HG03175 (cell line): ENCODE measurements around the gene KIFC3.
"Not testable (repeated sequence)": the region's sequence is repeated elsewhere in the genome, so short reads cannot be mapped to it uniquely, and the experiment has no call there.

Experiments
- ATAC-seq: cut with Tn5 transposase; IDR thresholded peaks from one replicate; pipeline ENCODE4 v1.9.1; 2021; ENCODE audit warnings: mild to moderate bottlenecking, moderate library complexity; ENCODE audit not compliant: unreplicated experiment

KIFC3 gene

GRCh38 chr16:57755726-57756423 is 46.4 kb downstream of the KIFC3 start:
- no peak for ATAC-seq

GRCh38 chr16:57755061-57755684 is 47.1 kb downstream of the KIFC3 start:
- ATAC-seq: no peak

- no peak for ATAC-seq
Measured at GRCh38 chr16:57754354-57755060, 47.8 kb downstream of the KIFC3 start.

DNA sequence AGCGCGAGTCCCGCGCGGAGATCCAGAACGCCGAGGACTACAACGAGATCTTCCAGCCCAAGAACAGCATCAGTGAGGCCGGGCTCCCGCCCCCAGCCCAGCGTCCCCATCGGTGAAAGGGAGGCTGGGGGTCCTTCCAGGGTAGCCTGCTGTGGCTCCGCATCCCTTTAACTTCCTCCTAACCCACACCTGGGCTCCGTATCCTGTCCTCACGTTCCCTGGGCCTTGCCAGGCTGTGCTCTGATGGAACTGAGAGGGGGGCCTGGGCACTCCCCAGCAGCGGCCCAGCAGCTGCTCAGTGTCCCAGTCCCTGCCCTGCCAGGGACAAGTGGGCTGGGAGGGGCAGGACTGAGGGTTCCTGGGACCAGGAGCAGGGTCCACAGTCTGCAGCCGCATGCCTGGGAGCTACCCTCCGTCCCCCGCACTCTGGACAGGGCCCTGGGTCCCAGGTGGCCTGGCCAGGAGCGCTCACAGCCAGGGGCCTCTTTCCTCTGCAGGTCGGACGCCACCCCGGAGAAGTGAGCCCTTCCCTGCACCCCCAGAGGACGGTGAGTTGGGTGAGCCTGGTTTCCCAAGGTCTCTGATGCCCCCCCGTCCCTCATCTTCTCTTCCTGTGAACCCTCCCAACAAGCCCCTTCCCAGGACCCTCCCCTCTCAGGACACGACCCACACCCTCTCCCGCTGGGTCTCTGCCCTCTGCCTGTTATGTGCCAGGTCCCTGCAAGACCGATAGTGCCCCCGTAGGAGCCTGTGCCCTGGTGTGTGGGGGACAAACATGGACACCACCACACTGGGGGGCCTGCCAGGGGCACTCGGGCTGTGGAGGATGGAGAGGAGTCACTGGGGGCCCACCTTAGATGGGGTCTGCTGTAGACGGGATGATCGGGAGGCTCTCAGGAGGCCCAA is 48.6 kb downstream of the KIFC3 start:
- ATAC-seq: no peak

GRCh38 chr16:57752581-57753447 is 49.5 kb downstream of the KIFC3 start:
- no peak for ATAC-seq

DNA sequence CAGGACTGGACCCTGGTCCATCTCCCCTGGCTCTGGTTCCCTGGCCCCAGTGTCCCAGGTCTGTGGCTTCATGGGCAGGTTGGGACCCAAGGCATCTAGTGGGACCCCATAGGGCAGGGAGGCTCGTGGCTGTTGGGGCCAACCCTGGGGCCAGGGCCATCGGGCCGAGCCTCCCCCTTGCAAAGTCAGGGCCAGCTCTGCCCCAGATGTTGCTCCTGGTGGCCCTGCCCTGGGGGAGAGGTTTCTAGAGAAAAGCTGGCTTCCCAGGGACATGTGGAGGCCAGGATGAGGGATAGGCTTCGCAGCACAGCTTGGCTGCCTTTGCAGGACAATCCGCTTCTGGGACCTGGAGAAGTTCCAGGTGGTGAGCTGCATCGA is 50.1 kb downstream of the KIFC3 start:
- no peak for ATAC-seq

DNA sequence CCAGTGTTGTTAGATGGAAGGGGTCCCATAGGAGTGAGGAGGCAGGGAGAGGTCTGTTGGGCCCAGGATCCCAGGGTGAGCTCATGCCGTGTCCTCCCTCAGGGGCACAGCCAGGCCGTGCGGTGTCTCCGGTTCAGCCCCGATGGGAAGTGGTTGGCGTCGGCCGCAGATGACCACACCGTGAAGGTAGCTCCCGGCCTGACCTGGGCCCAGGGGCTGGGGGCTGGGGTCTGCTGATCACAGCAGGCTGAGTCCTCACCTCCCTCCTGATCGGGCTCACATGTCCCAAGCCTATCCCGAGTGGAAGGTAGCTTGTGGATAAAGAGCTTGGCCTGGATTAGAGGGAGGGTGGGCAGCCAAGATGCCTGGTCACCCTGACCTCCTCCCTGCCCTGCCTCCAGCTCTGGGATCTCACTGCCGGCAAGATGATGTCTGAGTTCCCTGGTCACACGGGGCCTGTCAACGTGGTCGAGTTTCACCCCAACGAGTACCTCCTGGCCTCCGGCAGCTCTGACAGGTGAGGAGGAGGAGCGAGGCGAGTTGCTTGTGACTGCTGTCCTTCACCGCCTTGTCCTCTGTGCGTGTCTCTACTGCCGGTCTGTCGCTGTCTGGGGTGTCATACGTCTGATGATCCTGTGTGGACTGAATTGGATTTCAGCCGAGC is 50.6 kb downstream of the KIFC3 start:
- ATAC-seq: no peak

DNA sequence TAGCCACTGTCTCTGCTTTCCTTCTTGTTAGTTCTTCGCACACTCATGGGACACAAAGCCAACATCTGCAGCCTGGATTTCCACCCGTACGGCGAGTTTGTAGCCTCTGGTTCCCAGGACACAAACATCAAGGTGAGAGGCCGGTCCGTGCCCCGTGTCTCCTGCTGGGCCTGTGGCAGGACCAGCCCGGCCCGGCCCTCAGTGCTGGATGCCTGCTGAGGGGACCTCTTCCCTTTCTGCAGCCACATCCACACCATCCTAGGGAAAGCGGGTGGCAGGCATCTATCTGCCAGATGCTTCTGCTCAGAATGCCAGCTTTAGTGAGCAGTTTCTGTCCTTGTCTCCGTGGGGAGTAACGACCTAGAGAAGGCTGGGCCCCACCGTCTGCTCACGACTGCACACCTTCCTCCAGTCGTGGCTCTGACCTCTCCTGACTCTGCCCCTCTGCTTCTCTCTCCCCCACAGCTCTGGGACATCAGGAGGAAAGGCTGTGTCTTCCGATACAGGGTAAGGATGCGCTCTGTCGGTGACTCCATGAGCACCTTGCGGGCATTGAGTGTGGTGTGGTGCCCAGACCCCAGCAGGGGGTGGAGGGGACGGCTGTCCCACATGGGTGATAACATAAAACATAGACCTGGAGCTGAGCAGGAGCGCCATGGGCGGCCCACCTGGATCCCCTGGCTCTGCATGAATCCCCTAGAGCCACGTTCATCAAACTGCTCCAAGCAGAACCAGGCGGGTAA is 51.3 kb downstream of the KIFC3 start:
- no peak for ATAC-seq

- no peak for ATAC-seq
Measured at GRCh38 chr16:57749856-57750452, 52.3 kb downstream of the KIFC3 start.

- no peak for ATAC-seq
Measured at GRCh38 chr16:57749101-57749692, 53.1 kb downstream of the KIFC3 start.

DNA sequence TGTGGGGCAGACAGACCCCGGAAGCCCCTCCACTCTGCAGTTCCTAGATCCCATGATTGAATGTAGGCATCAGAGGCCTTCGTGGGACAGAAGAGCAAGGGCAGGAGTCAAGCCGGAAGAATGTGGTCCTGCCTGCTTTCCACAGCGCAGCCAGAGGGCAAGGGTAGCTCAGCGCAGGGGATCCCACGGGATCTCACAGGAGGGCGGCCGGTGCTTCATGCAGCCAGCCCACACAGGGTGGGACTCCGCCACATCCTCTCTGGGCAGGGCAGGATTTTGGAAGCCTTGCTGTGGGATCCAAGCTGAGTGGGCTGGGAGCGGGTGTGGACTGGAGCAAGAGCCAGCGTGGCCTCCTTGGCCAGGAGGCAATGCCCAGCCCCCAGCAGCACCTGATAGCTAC is 53.7 kb downstream of the KIFC3 start:
- no peak for ATAC-seq

- ATAC-seq: no peak
Measured at GRCh38 chr16:57747996-57748395, 54.3 kb downstream of the KIFC3 start.

- ATAC-seq: no peak
Measured at GRCh38 chr16:57747496-57747895, 54.8 kb downstream of the KIFC3 start.

DNA sequence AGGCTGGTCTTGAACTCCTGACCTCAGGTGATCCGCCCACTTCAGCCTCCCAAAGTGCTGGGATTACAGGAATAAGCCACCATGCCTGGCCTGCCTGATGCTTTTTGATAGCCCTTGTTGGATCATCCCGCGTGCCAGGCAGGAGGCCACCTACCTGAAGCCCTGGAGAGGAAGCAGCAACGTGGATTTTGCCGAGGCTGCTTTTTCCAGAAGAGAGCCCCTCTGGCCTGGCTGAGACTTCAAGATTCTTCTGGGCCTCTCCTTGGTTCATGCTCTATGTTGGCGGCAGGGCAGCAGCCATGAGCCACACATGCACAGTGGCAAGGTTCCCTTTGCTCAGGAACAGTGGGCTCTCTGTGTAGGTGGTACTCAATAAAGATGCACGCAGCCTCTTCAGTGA is 55.2 kb downstream of the KIFC3 start:
- ATAC-seq: no peak

DNA sequence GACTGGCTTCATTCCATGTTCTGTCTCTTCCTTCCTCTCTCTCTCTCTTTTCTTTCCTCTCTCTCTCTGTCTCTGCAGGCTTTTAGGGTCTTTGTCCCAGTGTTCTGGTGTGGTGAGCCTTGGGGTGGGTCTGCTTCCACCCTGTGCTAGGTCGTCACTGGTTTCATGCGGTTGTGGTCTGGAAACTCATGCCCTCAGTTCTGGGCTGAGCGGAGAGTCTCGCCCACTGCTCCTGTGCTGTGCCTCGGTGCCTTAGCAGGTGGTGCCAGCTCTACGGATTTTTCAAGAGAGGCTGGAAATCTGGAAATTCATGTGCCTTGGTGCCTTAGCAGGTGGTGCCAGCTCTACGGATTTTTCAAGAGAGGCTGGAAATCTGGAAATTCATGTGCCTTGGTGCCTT is 56.0 kb downstream of the KIFC3 start:
- not testable (repeated sequence) for ATAC-seq

DNA sequence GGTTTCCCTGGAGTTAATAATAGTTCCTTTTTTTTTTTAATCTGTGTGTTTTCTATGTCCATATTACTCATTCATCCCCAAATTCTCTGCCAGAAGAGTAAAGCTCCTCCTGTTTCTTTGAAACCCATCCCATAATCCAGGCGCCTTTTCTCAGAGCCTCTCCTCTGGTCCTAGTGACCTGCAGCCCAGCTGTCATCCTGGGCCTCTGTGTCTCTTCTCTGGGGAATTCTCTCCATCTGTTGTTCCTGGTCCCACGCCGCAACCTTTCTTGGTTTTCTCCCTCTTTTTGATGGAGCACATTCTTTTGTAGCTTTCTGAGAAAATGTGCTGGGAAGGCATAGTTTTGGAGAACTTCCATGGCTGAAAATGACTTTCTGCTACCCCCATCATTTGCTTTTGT is 56.5 kb downstream of the KIFC3 start:
- ATAC-seq: no peak

GRCh38 chr16:57744642-57744903 is 57.7 kb downstream of the KIFC3 start:
- ATAC-seq: no peak

GRCh38 chr16:57743886-57744641 is 58.2 kb downstream of the KIFC3 start:
- ATAC-seq: no peak
